SU-DHL-6 (cell line): ENCODE measurements around the gene EXOC3L4.

ENCODE experiments used
- H2AFZ ChIP-seq: fragments of 200-600 bp; sonication (generic); 2 replicates; pipeline ENCODE4 v1.6.1; 2014; ENCODE audit warnings: low read depth, mild to moderate bottlenecking, moderate library complexity, mixed read lengths, antibody characterized with exemption, low read length; ENCODE audit not compliant: severe bottlenecking
- H3F3A ChIP-seq: fragments of 200-600 bp; shearing (Covaris generic); 2 replicates; pipeline ENCODE4 v1.6.0; 2016; ENCODE audit warnings: antibody characterized with exemption, mild to moderate bottlenecking; ENCODE audit not compliant: insufficient read depth
- H3K27ac ChIP-seq: fragments of 200-600 bp; sonication (generic); 2 replicates; pipeline ENCODE4 v1.5.1; 2016; ENCODE audit warnings: low read depth, mild to moderate bottlenecking, low read length, moderate library complexity, mixed read lengths
- H3K27me3 ChIP-seq: fragments of 200-600 bp; sonication (generic), shearing (Covaris generic); 2 replicates; pipeline ENCODE4 v1.6.0; 2014; ENCODE audit warnings: mild to moderate bottlenecking, low read length
- H3K36me3 ChIP-seq: fragments of 200-600 bp; sonication (generic); 2 replicates; pipeline ENCODE4 v1.6.1; 2014; ENCODE audit warnings: mild to moderate bottlenecking, low read length, mixed read lengths
- H3K4me2 ChIP-seq: fragments of 300-600, 200-600 bp; shearing (Covaris generic), sonication (generic); 2 replicates; pipeline ENCODE4 v1.6.0; 2014; ENCODE audit warnings: low read length, low read depth, mild to moderate bottlenecking; ENCODE audit not compliant: poor library complexity, severe bottlenecking
- H3K4me3 ChIP-seq: fragments of 200-600 bp; sonication (generic); 2 replicates; pipeline ENCODE4 v1.5.1; 2014; ENCODE audit warnings: antibody characterized with exemption, low read length, mild to moderate bottlenecking, mixed read lengths; ENCODE audit not compliant: insufficient read depth, poor library complexity, severe bottlenecking
- H3K79me2 ChIP-seq: fragments of 200-600 bp; sonication (generic); 2 replicates; pipeline ENCODE4 v1.6.1; 2014; ENCODE audit warnings: mild to moderate bottlenecking, low read length, moderate library complexity; ENCODE audit not compliant: insufficient read depth
- H3K9ac ChIP-seq: fragments of 200-600 bp; sonication (generic); 2 replicates; pipeline ENCODE4 v1.7.0; 2014; ENCODE audit warnings: mild to moderate bottlenecking, low read length
- H3K9me2 ChIP-seq: fragments of 200-600 bp; sonication (generic); replicated peaks from 2 replicates; pipeline ENCODE4 v1.6.1; 2014; ENCODE audit warnings: low read length; ENCODE audit not compliant: insufficient read depth
- H3K9me3 ChIP-seq: fragments of 200-600 bp; sonication (generic); 2 replicates; pipeline ENCODE4 v1.6.1; 2014; ENCODE audit warnings: low read length, mixed read lengths; ENCODE audit not compliant: insufficient read depth
- H4K20me1 ChIP-seq: fragments of 200-600 bp; sonication (generic); 2 replicates; pipeline ENCODE4 v1.6.1; 2014; ENCODE audit warnings: low read depth, mild to moderate bottlenecking, antibody characterized with exemption, low read length, moderate library complexity, mixed read lengths
- CTCF ChIP-seq: fragments of 200-600 bp; sonication (generic); IDR thresholded peaks from one replicate; pipeline ENCODE4 v1.5.1; 2017; ENCODE audit warnings: antibody characterized with exemption, mild to moderate bottlenecking, low read length, moderate library complexity; ENCODE audit not compliant: insufficient read depth, poor library complexity, severe bottlenecking
- EZH2phosphoT487 ChIP-seq: fragments of 200-600 bp; sonication (generic), shearing (Covaris generic); conservative IDR thresholded peaks from 2 replicates; pipeline ENCODE4 v1.6.1; 2018; ENCODE audit warnings: mild to moderate bottlenecking, antibody characterized with exemption, low read length, moderate library complexity, mixed read lengths

EXOC3L4 gene

GRCh38 chr14:103146141-103146709 lies 51.7 kb downstream of the EXOC3L4 start:
- Histone ChIP-seq H3K4me3 (no peak overlapping the region), H3K27me3 (no peaks in the 10 kb centered on the region), H3F3A (no peaks in the 10 kb centered on the region), H3K9me2 (no peaks in the 10 kb centered on the region), H3K79me2 (no peaks in the 10 kb centered on the region), H3K9me3 (no peaks in the 10 kb centered on the region), H3K27ac (no peak overlapping the region), H2AFZ (no peak overlapping the region), H3K36me3 (no peaks in the 10 kb centered on the region), H3K4me2 (no peak overlapping the region), H4K20me1 (no peaks in the 10 kb centered on the region), H3K9ac (no peak overlapping the region)
- no peak for TF ChIP-seq CTCF
- TF ChIP-seq EZH2phosphoT487, result no peak

GRCh38 chr14:103149351-103150237 lies 55.1 kb downstream of the EXOC3L4 start:
- no peak for TF ChIP-seq EZH2phosphoT487
- TF ChIP-seq CTCF, result no peak
- Histone ChIP-seq H3K27ac (no peak overlapping the region), H3K9me3 (no peaks in the 10 kb centered on the region), H2AFZ (no peak overlapping the region), H3K27me3 (no peaks in the 10 kb centered on the region), H3K9ac (no peak overlapping the region), H3K36me3 (no peaks in the 10 kb centered on the region), H3K79me2 (no peaks in the 10 kb centered on the region), H3F3A (no peaks in the 10 kb centered on the region), H3K4me2 (no peak overlapping the region), H3K9me2 (no peaks in the 10 kb centered on the region), H3K4me3 (no peak overlapping the region), H4K20me1 (no peaks in the 10 kb centered on the region)

GRCh38 chr14:103151270-103151945 lies 56.9 kb downstream of the EXOC3L4 start:
- no peak overlapping the region for H3K4me2 ChIP-seq
- H3F3A ChIP-seq, result no peaks in the 10 kb centered on the region
- no peaks in the 10 kb centered on the region for H4K20me1 ChIP-seq
- no peaks in the 10 kb centered on the region for H3K79me2 ChIP-seq
- no peak overlapping the region for H3K9ac ChIP-seq
- no peaks in the 10 kb centered on the region for H3K27me3 ChIP-seq
- H3K9me3 ChIP-seq, result no peaks in the 10 kb centered on the region
- H3K27ac ChIP-seq, result no peak overlapping the region
- H3K9me2 ChIP-seq, result no peaks in the 10 kb centered on the region
- no peaks in the 10 kb centered on the region for H3K36me3 ChIP-seq
- no peak overlapping the region for H3K4me3 ChIP-seq
- H2AFZ ChIP-seq, result no peak overlapping the region
- TF ChIP-seq EZH2phosphoT487, result no peak
- TF ChIP-seq CTCF, result no peak
